B cell (primary cell): ENCODE results near the gene CPOX. TPM values are rescaled to one million over a fixed set of nuclear protein-coding genes. Genes with fewer than 3 reads are reported as not detected.
A peak's percentile ranks its signal among the peaks of the same experiment; 100 is the strongest.

Source experiments
- ATAC-seq: fragments of 200-7000 bp; cut with Tn5 transposase; one replicate; pipeline ENCODE4 v1.10.0; 2021; ENCODE audit warnings: low read depth, mild to moderate bottlenecking, moderate number of reproducible peaks, moderate library complexity
- CTCF ChIA-PET: fragments of 350-600 bp; sonication (Branson Sonifier 250); formaldehyde crosslinking; loops from one replicate; lab custom pipeline; 2021; ENCODE audit warnings: antibody characterized with exemption, inconsistent platforms; lab: Charles Lee
- POLR2A ChIA-PET: fragments of 350-600 bp; sonication (Branson Sonifier 250); formaldehyde crosslinking; loops from one replicate; lab custom pipeline; 2021; ENCODE audit warnings: antibody characterized with exemption; lab: Charles Lee
- DNase-seq: peaks from one replicate; pipeline ENCODE4 v3.0.0; 2013
- H2AFZ ChIP-seq: 2 replicates; pipeline ENCODE4 v1.6.1; 2012; ENCODE audit warnings: mild to moderate bottlenecking, low read depth, low read length; ENCODE audit not compliant: insufficient read depth, poor library complexity, severe bottlenecking
- H3K27ac ChIP-seq, 2 donors: 1 replicate in 1 of 2; 2 replicates in 1 of 2; pipeline ENCODE4 v1.5.1; 2012 to 2013; ENCODE audit warnings: low read length in 2 of 2, mild to moderate bottlenecking in 2 of 2, moderate library complexity in 1 of 2
- H3K27me3 ChIP-seq, 4 experiments: fragments of 200-600 bp in 1 of 4; sonication (generic) in 1 of 4; replicated peaks in 1 of 4; 1 replicate in 2 of 4; 2 replicates in 2 of 4; pipeline versions ENCODE4 v1.6.1 to v1.7.0; 2013 to 2016; ENCODE audit warnings: low read length in 3 of 4, mild to moderate bottlenecking in 2 of 4, mixed read lengths in 1 of 4, moderate library complexity in 1 of 4; ENCODE audit not compliant: insufficient read depth in 4 of 4, control insufficient read depth in 3 of 4; ENCODE audit errors: control extremely low read depth in 1 of 4
- H3K36me3 ChIP-seq, 2 experiments: replicated peaks in 1 of 2; 1 replicate in 1 of 2; 2 replicates in 1 of 2; pipeline versions ENCODE4 v1.6.1 to v1.7.1; 2013; ENCODE audit warnings: low read length in 1 of 2; ENCODE audit not compliant: insufficient read depth in 2 of 2, control insufficient read depth in 1 of 2; ENCODE audit errors: control extremely low read depth in 1 of 2, extremely low read depth in 1 of 2
- H3K4me1 ChIP-seq, 2 donors: fragments of 200-600 bp in 1 of 2; sonication (generic) in 1 of 2; 1 replicate in 1 of 2; 2 replicates in 1 of 2; pipeline versions ENCODE4 v1.5.1 to v1.6.1; 2013 to 2017; ENCODE audit warnings: low read length in 2 of 2; ENCODE audit not compliant: control insufficient read depth in 2 of 2, insufficient read depth in 2 of 2
- H3K4me2 ChIP-seq: replicated peaks from 2 replicates; pipeline ENCODE3; 2012; ENCODE audit warnings: mild to moderate bottlenecking, low read depth, low read length; ENCODE audit not compliant: poor library complexity, severe bottlenecking
- H3K4me3 ChIP-seq, 5 experiments: fragments of 200-600 bp in 1 of 5; sonication (generic) in 1 of 5; 1 replicate in 3 of 5; 2 replicates in 2 of 5; pipeline versions ENCODE4 v1.5.1 to v1.7.0; 2011 to 2016; ENCODE audit warnings: low read length in 4 of 5, mild to moderate bottlenecking in 4 of 5, low read depth in 2 of 5, control low read depth in 1 of 5, moderate library complexity in 1 of 5; ENCODE audit not compliant: insufficient read depth in 1 of 5; ENCODE audit errors: control extremely low read depth in 1 of 5, extremely low read depth in 1 of 5
- H3K79me2 ChIP-seq: fragments of 200-600 bp; sonication (generic); one replicate; pipeline ENCODE4 v1.6.0; 2016; ENCODE audit warnings: low read length; ENCODE audit not compliant: control insufficient read depth, insufficient read depth
- H3K9ac ChIP-seq: fragments of 200-600 bp; sonication (generic); 2 replicates; pipeline ENCODE4 v1.6.1; 2017; ENCODE audit warnings: mild to moderate bottlenecking, low read length, moderate library complexity
- H3K9me3 ChIP-seq, 3 donors: one replicate each; pipeline versions ENCODE4 v1.6.1 to v1.7.1; 2013; ENCODE audit warnings: low read length in 2 of 3; ENCODE audit not compliant: control insufficient read depth in 2 of 3, insufficient read depth in 1 of 3; ENCODE audit errors: control extremely low read depth in 1 of 3
- H4K20me1 ChIP-seq: 2 replicates; pipeline ENCODE4 v1.6.0; 2012; ENCODE audit warnings: mild to moderate bottlenecking, low read length; ENCODE audit not compliant: insufficient read depth, control insufficient read depth, poor library complexity, severe bottlenecking
- H3K27ac Mint-ChIP-seq: one replicate; pipeline ENCODE4 v1.8.0; 2021; ENCODE audit warnings: mixed read lengths
- H3K27me3 Mint-ChIP-seq: one replicate; pipeline ENCODE4 v1.8.0; 2021; ENCODE audit warnings: mixed read lengths
- H3K4me1 Mint-ChIP-seq: one replicate; pipeline ENCODE4 v1.8.0; 2021; ENCODE audit warnings: mixed read lengths
- H3K4me3 Mint-ChIP-seq: one replicate; pipeline ENCODE4 v1.8.0; 2021; ENCODE audit warnings: mixed read lengths
- H3K9me3 Mint-ChIP-seq: one replicate; pipeline ENCODE4 v1.8.0; 2022; ENCODE audit warnings: mixed read lengths; ENCODE audit not compliant: insufficient read depth
- CTCF ChIP-seq: fragments of 200-600 bp; IDR thresholded peaks from one replicate; pipeline ENCODE4 v1.8.0; 2022; ENCODE audit warnings: antibody characterized with exemption, mild to moderate bottlenecking
- EZH2 ChIP-seq: IDR thresholded peaks from 2 replicates; pipeline ENCODE4 v1.6.1; 2012; ENCODE audit warnings: borderline replicate concordance, low read depth, mild to moderate bottlenecking, moderate library complexity, low read length; ENCODE audit not compliant: insufficient read depth, poor library complexity, severe bottlenecking
- WGBS: methylation state at CpG from one replicate; pipeline ENCODE4 v1.1.5; 2013; ENCODE audit warnings: missing lambda C conversion rate; ENCODE audit not compliant: insufficient coverage; 5-methylcytosine and 5-hydroxymethylcytosine counted together
- intact Hi-C: fragments of 100-400 bp; cut with micrococcal nuclease; formaldehyde crosslinking; loops from one replicate; pipeline ENCODE4 v1.10.0; 2022
- polyA plus RNA-seq: library from polyadenylated mRNA; depleted of rRNA; stranded (reverse); fragments of >200 nt; gene quantifications from 2 replicates; pipeline ENCODE4 v1.2.3, GENCODE V29; 2012
- total RNA-seq, 2 donors: library from RNA; stranded (reverse); fragments of 120-200 nt in 1 of 2; gene quantifications; 1 replicate in 1 of 2; 2 replicates in 1 of 2; pipeline versions ENCODE4 v1.2.3 to v1.2.4, GENCODE V29; 2013 to 2022

Gene CPOX
- total and polyA plus RNA-seq, 2 donors (not counting 1 experiment from before 2014, with no cell fraction given), result 6.8 to 17.5 TPM

DNA sequence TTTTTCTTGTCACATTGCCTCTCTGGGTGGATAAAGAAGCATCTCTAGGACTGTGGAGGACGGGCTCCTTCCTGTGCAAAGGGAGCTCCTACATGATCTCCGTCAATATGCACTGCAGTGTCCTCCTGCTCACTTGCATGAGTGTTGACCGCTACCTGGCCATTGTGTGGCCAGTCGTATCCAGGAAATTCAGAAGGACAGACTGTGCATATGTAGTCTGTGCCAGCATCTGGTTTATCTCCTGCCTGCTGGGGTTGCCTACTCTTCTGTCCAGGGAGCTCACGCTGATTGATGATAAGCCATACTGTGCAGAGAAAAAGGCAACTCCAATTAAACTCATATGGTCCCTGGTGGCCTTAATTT is 61.2 kb downstream of the CPOX start:
- WGBS, result 92% methylated on average over 5 of the region's 5 CpGs
- H3K9ac ChIP-seq, result peak overlapping the region; percentile 20
- peak overlapping the region; percentile 55 for H3K4me3 Mint-ChIP-seq

More for the DNA sequence above, 61.2 kb downstream of the CPOX start:
- Mint-ChIP-seq H3K9me3 (no peaks in the 10 kb centered on the region), H3K27me3 (peaks cover 3% of the 10 kb centered on the region), H3K27ac (no peak overlapping the region), H3K4me1 (peaks cover 10% of the 10 kb centered on the region)
- intact Hi-C loops, result no loop called here
- Histone ChIP-seq H4K20me1 (no peaks in the 10 kb centered on the region), H3K4me2 (peak overlapping the region; percentile 16), H3K79me2 (no peaks in the 10 kb centered on the region), H3K4me3 (peak overlapping the region in 3 of 5 experiments; percentile 35 to 40 (median 39)), H2AFZ (peak overlapping the region; percentile 0), H3K27ac (no peak overlapping the region), H3K36me3 (no peaks in the 10 kb centered on the region), H3K4me1 (no peaks in the 10 kb centered on the region), H3K27me3 (no peaks in the 10 kb centered on the region), H3K9me3 (no peaks in the 10 kb centered on the region)
- ATAC-seq (no peak), DNase-seq (no peak)
- TF ChIP-seq EZH2, result no peak
- TF ChIP-seq CTCF, result no peak
- ChIA-PET POLR2A (no interaction called here), CTCF (interaction anchor here (1.0 to 1.5 kb wide), 2 partner anchors 70 to 71 kb away, joined by 4 read pairs; no protein-coding TSS in a partner anchor)
